Mucosa of rectum (tissue), 2 donors: ENCODE measurements around the gene PCDHGA4.

Source experiments
- H3K27ac ChIP-seq, 2 donors: one replicate each; pipeline ENCODE4 v1.7.0; 2013; ENCODE audit warnings: inconsistent platforms in 2 of 2, low read depth in 2 of 2, low read length in 2 of 2
- H3K27me3 ChIP-seq, 2 donors: one replicate each; pipeline ENCODE4 v1.7.0; 2013; ENCODE audit warnings: low read length in 2 of 2; ENCODE audit not compliant: control insufficient read depth in 2 of 2, insufficient read depth in 2 of 2
- H3K36me3 ChIP-seq, 2 donors: one replicate each; pipeline ENCODE4 v1.7.0; 2013; ENCODE audit warnings: low read length in 2 of 2; ENCODE audit not compliant: control insufficient read depth in 2 of 2, insufficient read depth in 2 of 2
- H3K4me1 ChIP-seq, 2 donors: one replicate each; pipeline ENCODE4 v1.7.0; 2013; ENCODE audit warnings: low read length in 2 of 2, mild to moderate bottlenecking in 1 of 2; ENCODE audit not compliant: control insufficient read depth in 2 of 2, insufficient read depth in 2 of 2
- H3K4me3 ChIP-seq, 2 donors: one replicate each; pipeline ENCODE4 v1.7.0; 2013; ENCODE audit warnings: low read length in 2 of 2
- H3K9ac ChIP-seq, 2 donors: one replicate each; pipeline ENCODE4 v1.7.0; 2013; ENCODE audit warnings: low read length in 2 of 2, low read depth in 1 of 2, mild to moderate bottlenecking in 1 of 2
- H3K9me3 ChIP-seq, 2 donors: one replicate each; pipeline ENCODE4 v1.7.0; 2013; ENCODE audit warnings: low read length in 2 of 2; ENCODE audit not compliant: control insufficient read depth in 2 of 2
- donor health status: healthy.
- donor health status: Normal muscosa, but diverticular disease.

Gene PCDHGA4

GRCh38 chr5:141398608-141399007 is 43.8 kb downstream of the PCDHGA4 start:
- Histone ChIP-seq H3K27me3 (peaks cover 0 to 3% of the 10 kb centered on the region in 2 donors), H3K36me3 (no peaks in the 10 kb centered on the region), H3K9me3 (peaks cover 35 to 36% of the 10 kb centered on the region in 2 donors), H3K27ac (no peak overlapping the region), H3K4me3 (peak overlapping the region; percentile 5 to 16), H3K4me1 (no peaks in the 10 kb centered on the region), H3K9ac (no peak overlapping the region)

GRCh38 chr5:141399555-141400258 is 44.9 kb downstream of the PCDHGA4 start:
- Histone ChIP-seq H3K4me3 (no peak overlapping the region), H3K4me1 (no peaks in the 10 kb centered on the region), H3K27me3 (peaks cover 0 to 3% of the 10 kb centered on the region in 2 donors), H3K9ac (no peak overlapping the region), H3K9me3 (peaks cover 34 to 41% of the 10 kb centered on the region in 2 donors), H3K36me3 (no peaks in the 10 kb centered on the region), H3K27ac (no peak overlapping the region)

GRCh38 chr5:141402553-141403243 is 47.9 kb downstream of the PCDHGA4 start, which contains the start of gene PCDHGA9:
TSS of gene PCDHGA9 (plus strand) at chr5:141402778. CDS start at chr5:141402953, 175 bp downstream.
- H3K9me3 ChIP-seq, result peaks cover 28 to 41% of the 10 kb centered on the region in 2 donors
- no peaks in the 10 kb centered on the region for H3K4me1 ChIP-seq

GRCh38 chr5:141403387-141403786 is 48.6 kb downstream of the PCDHGA4 start:
- Histone ChIP-seq H3K27me3 (peaks cover 0 to 3% of the 10 kb centered on the region in 2 donors), H3K27ac (no peak overlapping the region), H3K4me3 (peak overlapping the region in 1 of 2 donors; percentile 56), H3K9me3 (peaks cover 28 to 41% of the 10 kb centered on the region in 2 donors), H3K36me3 (no peaks in the 10 kb centered on the region), H3K9ac (no peak overlapping the region), H3K4me1 (no peaks in the 10 kb centered on the region)

More at GRCh38 chr5:141402553-141403243, 47.9 kb downstream of the PCDHGA4 start, which contains the start of gene PCDHGA9:
- no peaks in the 10 kb centered on the region for H3K36me3 ChIP-seq
- no peak within 1 kb of the TSS for H3K27ac ChIP-seq
- H3K9ac ChIP-seq, result no peak within 1 kb of the TSS
- H3K27me3 ChIP-seq, result peaks cover 0 to 3% of the 10 kb centered on the region in 2 donors
- peak within 1 kb of the TSS in 1 of 2 donors; percentile 56 for H3K4me3 ChIP-seq
